Endothelial cell of umbilical vein (primary cell): Measurements from ENCODE around the gene CNIH1. TPM values are rescaled to one million over a fixed set of nuclear protein-coding genes. Genes with fewer than 3 reads are reported as not detected.

ENCODE experiments used
- BruUV-seq: library from RNA; stranded (reverse); fragments of 400-500 nt; replicated peaks from 2 replicates; lab custom pipeline; 2021; lab: Mats Ljungman, UMichigan
- CTCF ChIA-PET: fragments of 300-600, 350-600 bp; sonication (Branson Sonifier 250); formaldehyde crosslinking; loops from one replicate; lab custom pipeline; 2021; ENCODE audit warnings: antibody characterized with exemption, inconsistent platforms; lab: Charles Lee
- POLR2A ChIA-PET: fragments of 300-600, 350-600 bp; sonication (Branson Sonifier 250); formaldehyde crosslinking; loops from one replicate; lab custom pipeline; 2021; ENCODE audit warnings: antibody characterized with exemption, inconsistent platforms; lab: Charles Lee
- DNase-seq: peaks from one replicate; pipeline ENCODE4 v3.0.0-alpha.2; 2011; ENCODE audit warnings: low read depth, low spot score
- FAIRE-seq: peaks from 2 replicates; lab custom pipeline; 2011; peaks lifted over from hg19 to GRCh38; lab: Jason Lieb, UNC
- H2AFZ ChIP-seq: 2 replicates; pipeline ENCODE4 v1.6.0; 2012; ENCODE audit warnings: low read depth, low read length, control low read depth, inconsistent platforms
- H3K27ac ChIP-seq: 2 replicates; pipeline ENCODE4 v1.5.1; 2011; ENCODE audit warnings: low read depth, mild to moderate bottlenecking, control low read depth, low read length, moderate library complexity; ENCODE audit not compliant: insufficient read depth
- H3K27me3 ChIP-seq, 2 experiments: 2 replicates each; pipeline versions ENCODE4 v1.6.0 to v1.6.1; 2011; ENCODE audit warnings: low read length in 2 of 2, mixed read lengths in 1 of 2; ENCODE audit not compliant: control insufficient read depth in 2 of 2, insufficient read depth in 2 of 2
- H3K36me3 ChIP-seq, 2 experiments: 2 replicates in 1 of 2; 3 replicates in 1 of 2; pipeline ENCODE4 v1.5.1; 2011; ENCODE audit warnings: low read length in 2 of 2, mild to moderate bottlenecking in 1 of 2, moderate library complexity in 1 of 2; ENCODE audit not compliant: control insufficient read depth in 2 of 2, insufficient read depth in 2 of 2; ENCODE audit errors: extremely low read depth in 1 of 2
- H3K4me1 ChIP-seq: 3 replicates; pipeline ENCODE4 v1.5.1; 2011; ENCODE audit warnings: mild to moderate bottlenecking, low read length; ENCODE audit not compliant: control insufficient read depth, insufficient read depth; ENCODE audit errors: extremely low read depth
- H3K4me2 ChIP-seq: 2 replicates; pipeline ENCODE4 v1.6.1; 2011; ENCODE audit warnings: low read length, control low read depth, mixed read lengths; ENCODE audit not compliant: insufficient read depth
- H3K4me3 ChIP-seq, 3 experiments: fragments of 200-600 bp in 1 of 3; sonication (generic), shearing (Covaris generic) in 1 of 3; replicated peaks in 1 of 3; 2 replicates each; pipeline ENCODE4 v1.5.1; 2011 to 2016; ENCODE audit warnings: control low read depth in 3 of 3, low read length in 3 of 3, mild to moderate bottlenecking in 2 of 3, inconsistent platforms in 1 of 3, low read depth in 1 of 3, moderate library complexity in 1 of 3; ENCODE audit not compliant: insufficient read depth in 1 of 3
- H3K79me2 ChIP-seq: 2 replicates; pipeline ENCODE4 v1.6.0; 2012; ENCODE audit warnings: low read length, inconsistent platforms; ENCODE audit not compliant: control insufficient read depth, insufficient read depth
- H3K9ac ChIP-seq: replicated peaks from 2 replicates; pipeline ENCODE3; 2011; ENCODE audit warnings: low read length, control low read depth; ENCODE audit not compliant: insufficient read depth; ENCODE audit errors: extremely low read depth
- H3K9me1 ChIP-seq: replicated peaks from 3 replicates; pipeline ENCODE4 v1.6.0; 2011; ENCODE audit warnings: mild to moderate bottlenecking, low read length; ENCODE audit not compliant: control insufficient read depth, insufficient read depth; ENCODE audit errors: extremely low read depth
- H3K9me3 ChIP-seq: replicated peaks from 2 replicates; pipeline ENCODE4 v1.5.1; 2012; ENCODE audit warnings: low read length, inconsistent platforms; ENCODE audit not compliant: control insufficient read depth, insufficient read depth
- H4K20me1 ChIP-seq: replicated peaks from 2 replicates; pipeline ENCODE3; 2011; ENCODE audit warnings: mild to moderate bottlenecking, low read length; ENCODE audit not compliant: control insufficient read depth, insufficient read depth; ENCODE audit errors: extremely low read depth
- EZH2 ChIP-seq: IDR thresholded peaks from 2 replicates; pipeline ENCODE4 v1.6.1; 2012; ENCODE audit warnings: borderline replicate concordance, low read depth, mild to moderate bottlenecking, moderate library complexity, low read length, inconsistent platforms; ENCODE audit not compliant: severe bottlenecking
- FOS ChIP-seq: IDR thresholded peaks from 2 replicates; pipeline ENCODE4 v1.6.1; 2011; ENCODE audit warnings: mild to moderate bottlenecking, low read length, moderate library complexity, borderline replicate concordance; ENCODE audit not compliant: insufficient read depth
- GATA2 ChIP-seq: IDR thresholded peaks from 2 replicates; pipeline ENCODE4 v1.7.0; 2011; ENCODE audit warnings: low read depth, mild to moderate bottlenecking, moderate library complexity, mixed read lengths, low read length; ENCODE audit not compliant: insufficient read length, insufficient read depth
- JUN ChIP-seq: IDR thresholded peaks from 2 replicates; pipeline ENCODE4 v1.6.1; 2011; ENCODE audit warnings: borderline replicate concordance, low read depth; ENCODE audit not compliant: insufficient read length, insufficient read depth
- MYC ChIP-seq: IDR thresholded peaks from one replicate; pipeline ENCODE4 v1.6.1; 2011; ENCODE audit warnings: mild to moderate bottlenecking, low read depth, low read length
- POLR2A ChIP-seq: IDR thresholded peaks from 2 replicates; pipeline ENCODE4 v1.6.1; 2012; ENCODE audit warnings: low read depth, mild to moderate bottlenecking, control low read depth, low read length
- POLR2AphosphoS5 ChIP-seq: IDR thresholded peaks from 2 replicates; pipeline ENCODE4 v1.6.1; 2012; ENCODE audit warnings: low read depth, mild to moderate bottlenecking, control low read depth, low read length, moderate library complexity; ENCODE audit not compliant: insufficient read depth
- dilution Hi-C: fragments of 300-500 bp; cut with MboI; formaldehyde crosslinking; loops from one replicate; pipeline ENCODE4 v1.15.0; 2019; ENCODE audit warnings: low sequenced_read_pairs; ENCODE audit not compliant: extremely low pct_ligation_motif_present
- intact Hi-C: fragments of 100-400 bp; cut with micrococcal nuclease; formaldehyde crosslinking; loops from one replicate; pipeline ENCODE4 v1.10.0; 2022
- polyA plus RNA-seq, 4 experiments: library from polyadenylated mRNA; depleted of rRNA in 3 of 4; stranded (reverse) in 3 of 4; unstranded in 1 of 4; fragments of >200 nt; gene quantifications; 2 replicates each; pipeline versions ENCODE4 v1.2.1 to v1.2.3, GENCODE V29; 2011 to 2012; ENCODE audit warnings: missing spikeins in 1 of 4
- total RNA-seq: library from RNA; stranded (reverse); gene quantifications from 2 replicates; pipeline ENCODE4 v1.2.3, GENCODE V29; 2021
- TF ChIP-seq, protein P1 (sequence below): IDR thresholded peaks from 2 replicates; pipeline ENCODE4 v1.6.1; 2011; ENCODE audit not compliant: insufficient read depth, insufficient read length
- TF ChIP-seq, protein P2 (sequence below), 2 donors: IDR thresholded peaks; 1 replicate in 1 of 2; 2 replicates in 1 of 2; pipeline ENCODE4 v1.5.1; 2011; ENCODE audit warnings: low read length in 2 of 2, mild to moderate bottlenecking in 2 of 2, moderate library complexity in 2 of 2, control low read depth in 1 of 2, inconsistent platforms in 1 of 2, low read depth in 1 of 2; ENCODE audit not compliant: insufficient read depth in 1 of 2; ENCODE audit errors: extremely low read depth in 1 of 2

Gene CNIH1
- total and polyA plus RNA-seq, 2 donors (not counting 3 experiments of a cell fraction or from before 2014, with no cell fraction given) = 125 to 328 TPM

DNA sequence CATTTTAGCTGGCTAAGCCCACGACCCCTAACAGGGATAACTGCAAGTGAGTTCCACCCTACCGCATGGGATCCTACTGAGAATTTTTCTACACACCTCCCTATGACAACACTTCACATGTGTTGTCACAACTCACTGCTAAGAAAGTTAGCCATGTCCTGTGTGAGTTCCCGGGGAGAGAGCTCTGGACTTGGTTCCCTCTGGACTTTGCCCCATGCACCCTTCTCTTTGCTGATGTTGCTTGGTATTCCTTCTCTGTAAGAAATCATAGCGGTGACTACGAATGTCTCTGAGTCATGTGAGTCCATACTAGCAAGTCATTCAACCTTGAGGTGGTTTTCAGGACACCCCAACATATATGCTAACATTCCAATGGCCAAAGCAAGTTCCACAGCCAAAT, 53.8 kb downstream of the CNIH1 start:
- no peaks in the 10 kb centered on the region for H4K20me1 ChIP-seq
- intact Hi-C loops = no loop called here
- dilution Hi-C loops = no loop called here
- H3K27me3 ChIP-seq = peaks cover 26 to 45% of the 10 kb centered on the region in 2 experiments
- no peak for DNase-seq
- H3K4me1 ChIP-seq = no peaks in the 10 kb centered on the region
- no peak overlapping the region for H3K27ac ChIP-seq
- no TSS peak for BruUV-seq
- TF ChIP-seq, protein P1, sequence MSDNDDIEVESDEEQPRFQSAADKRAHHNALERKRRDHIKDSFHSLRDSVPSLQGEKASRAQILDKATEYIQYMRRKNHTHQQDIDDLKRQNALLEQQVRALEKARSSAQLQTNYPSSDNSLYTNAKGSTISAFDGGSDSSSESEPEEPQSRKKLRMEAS = no peak
- TF ChIP-seq POLR2AphosphoS5 (no peak), POLR2A (no peak), MYC (no peak), EZH2 (no peak), GATA2 (no peak), FOS (no peak), JUN (no peak)
- TF ChIP-seq, protein P2, sequence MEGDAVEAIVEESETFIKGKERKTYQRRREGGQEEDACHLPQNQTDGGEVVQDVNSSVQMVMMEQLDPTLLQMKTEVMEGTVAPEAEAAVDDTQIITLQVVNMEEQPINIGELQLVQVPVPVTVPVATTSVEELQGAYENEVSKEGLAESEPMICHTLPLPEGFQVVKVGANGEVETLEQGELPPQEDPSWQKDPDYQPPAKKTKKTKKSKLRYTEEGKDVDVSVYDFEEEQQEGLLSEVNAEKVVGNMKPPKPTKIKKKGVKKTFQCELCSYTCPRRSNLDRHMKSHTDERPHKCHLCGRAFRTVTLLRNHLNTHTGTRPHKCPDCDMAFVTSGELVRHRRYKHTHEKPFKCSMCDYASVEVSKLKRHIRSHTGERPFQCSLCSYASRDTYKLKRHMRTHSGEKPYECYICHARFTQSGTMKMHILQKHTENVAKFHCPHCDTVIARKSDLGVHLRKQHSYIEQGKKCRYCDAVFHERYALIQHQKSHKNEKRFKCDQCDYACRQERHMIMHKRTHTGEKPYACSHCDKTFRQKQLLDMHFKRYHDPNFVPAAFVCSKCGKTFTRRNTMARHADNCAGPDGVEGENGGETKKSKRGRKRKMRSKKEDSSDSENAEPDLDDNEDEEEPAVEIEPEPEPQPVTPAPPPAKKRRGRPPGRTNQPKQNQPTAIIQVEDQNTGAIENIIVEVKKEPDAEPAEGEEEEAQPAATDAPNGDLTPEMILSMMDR (IDR thresholded peaks at IDR 0.05; ENCODE audit: extremely low read depth in 1 of 2, insufficient read depth in 1 of 2, low read depth in 1 of 2, low read length in 2 of 2) = no peak
- no peak overlapping the region for H3K9ac ChIP-seq
- H3K9me3 ChIP-seq = no peaks in the 10 kb centered on the region
- no peak overlapping the region for H3K4me3 ChIP-seq
- no peaks in the 10 kb centered on the region for H3K36me3 ChIP-seq
- no peaks in the 10 kb centered on the region for H3K79me2 ChIP-seq
- H3K4me2 ChIP-seq = no peak overlapping the region
- no peak for FAIRE-seq
- H2AFZ ChIP-seq = no peak overlapping the region
- ChIA-PET CTCF (interaction anchor here (0.6 to 1.8 kb wide), 3 partner anchors 10 to 33 kb away, joined by 3 to 8 read pairs (median 6); partner anchors contain the start of gene CDKN3), POLR2A (no interaction called here)
- no peaks in the 10 kb centered on the region for H3K9me1 ChIP-seq
